HG02759 (cell line): Measurements from ENCODE around the gene F10.

Experiments used
- ATAC-seq: cut with Tn5 transposase; IDR thresholded peaks from one replicate; pipeline ENCODE4 v1.9.1; 2021; ENCODE audit warnings: mild to moderate bottlenecking, moderate library complexity; ENCODE audit not compliant: unreplicated experiment

F10 gene

DNA sequence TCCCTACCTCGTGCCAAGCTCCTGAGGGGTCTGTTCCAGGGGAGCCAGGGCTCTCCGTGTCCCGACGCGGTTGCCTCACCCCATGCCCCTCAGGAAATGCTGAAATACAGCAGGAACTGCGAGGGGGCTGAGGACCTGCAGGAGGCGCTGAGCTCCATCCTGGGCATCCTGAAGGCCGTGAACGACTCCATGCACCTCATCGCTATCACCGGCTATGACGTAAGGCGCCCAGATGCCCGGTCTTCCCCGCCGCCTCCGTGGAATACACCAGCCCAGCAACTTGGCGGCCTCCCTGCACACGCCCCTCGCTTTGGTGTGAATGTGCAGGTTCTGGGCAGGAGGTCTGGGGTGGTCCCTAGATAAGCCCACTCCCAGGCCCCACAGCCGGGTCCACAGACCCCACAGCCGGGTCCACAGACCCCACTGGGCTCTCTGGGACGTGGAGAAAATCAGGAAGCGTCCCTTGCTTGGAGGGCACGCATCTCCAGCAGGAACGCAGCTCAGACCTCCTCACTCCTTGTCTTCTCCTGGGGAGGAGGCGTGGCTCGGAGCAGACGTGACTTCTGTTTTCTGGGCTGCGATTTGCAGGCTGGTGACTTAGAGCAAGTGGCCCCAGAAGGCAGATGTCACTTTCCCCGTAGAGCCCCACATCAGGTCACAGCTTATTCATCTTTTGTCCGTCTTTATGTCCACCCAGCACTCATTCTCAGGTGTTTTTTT, 36.4 kb upstream of the F10 start:
- no peak for ATAC-seq

- ATAC-seq = no peak
These were observed 35.3 kb upstream of the F10 start for GRCh38 chr13:113086991-113087922.

DNA sequence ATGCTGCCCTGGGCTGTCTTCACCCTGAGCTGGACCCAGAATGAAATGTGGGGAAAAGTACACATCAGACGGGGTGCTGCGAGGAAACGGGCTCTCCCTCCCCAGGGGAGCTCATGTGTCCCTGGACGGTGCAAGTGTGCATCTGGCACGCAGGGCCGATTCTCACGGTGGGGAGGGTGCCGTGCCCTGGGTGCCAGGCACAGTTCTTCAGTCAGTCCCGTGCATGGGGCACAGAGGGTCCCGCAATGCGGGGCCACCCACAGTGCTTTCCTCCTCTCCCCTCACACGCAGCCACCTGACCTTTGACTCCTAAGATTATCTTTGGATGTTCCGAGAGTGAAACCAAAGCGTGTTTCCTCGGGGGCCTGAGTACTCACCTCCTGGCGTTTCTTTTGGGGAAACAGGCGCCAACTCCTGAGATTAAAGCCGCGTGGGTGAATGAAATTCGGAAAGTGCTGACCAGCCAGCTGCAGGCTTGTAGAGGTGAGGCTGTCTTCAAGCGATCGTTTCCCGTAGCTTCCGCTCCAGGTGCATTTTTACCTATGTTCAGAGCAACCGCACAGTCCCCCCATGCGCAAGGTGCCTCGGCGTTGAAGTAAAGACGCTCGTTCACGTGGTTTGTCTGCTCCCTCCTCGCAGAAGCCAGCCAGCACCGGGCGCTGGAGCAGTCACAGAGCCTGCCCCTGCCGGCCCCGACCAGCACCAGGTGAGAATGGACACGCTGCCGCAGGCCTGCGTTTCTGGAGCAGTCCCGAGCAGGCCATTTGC, 34.5 kb upstream of the F10 start:
- no peak for ATAC-seq

GRCh38 chr13:113088691-113089020, 33.9 kb upstream of the F10 start:
- ATAC-seq = no peak

DNA sequence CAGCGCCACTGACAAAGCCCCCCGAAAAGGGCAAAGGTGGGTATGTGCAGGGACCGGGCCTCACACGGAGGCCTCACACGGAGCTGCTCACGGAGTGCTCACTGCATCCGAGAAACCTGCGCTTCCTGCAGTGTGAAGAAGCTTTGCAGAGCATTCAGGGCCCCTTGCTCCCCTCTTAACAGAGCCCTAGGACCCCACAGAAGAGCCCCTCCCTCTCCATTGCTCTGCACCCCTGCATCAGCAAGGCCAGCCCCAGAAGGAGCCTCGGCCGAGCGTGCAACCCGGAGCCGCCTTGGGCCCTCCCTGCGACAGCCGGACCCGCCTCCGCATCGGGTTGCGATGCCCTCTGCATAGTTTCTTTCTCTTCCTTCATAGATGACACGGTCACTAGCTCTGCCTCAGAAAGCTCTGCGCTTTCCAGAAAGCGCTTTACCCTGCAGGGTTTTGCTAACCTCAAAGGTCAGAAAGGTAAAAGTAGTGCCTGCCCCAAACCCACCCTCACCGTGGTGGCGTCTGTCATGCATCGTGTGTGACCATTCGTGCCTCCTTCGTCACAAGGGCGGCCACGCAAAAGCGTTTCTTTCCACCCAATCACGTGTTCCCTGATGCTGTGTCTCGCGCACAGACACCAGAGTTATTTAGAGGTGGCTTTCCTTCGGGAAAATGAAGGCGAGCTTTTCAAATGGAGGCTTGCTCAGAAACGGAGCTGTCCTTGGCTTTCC, 32.7 kb upstream of the F10 start:
- no peak for ATAC-seq

DNA sequence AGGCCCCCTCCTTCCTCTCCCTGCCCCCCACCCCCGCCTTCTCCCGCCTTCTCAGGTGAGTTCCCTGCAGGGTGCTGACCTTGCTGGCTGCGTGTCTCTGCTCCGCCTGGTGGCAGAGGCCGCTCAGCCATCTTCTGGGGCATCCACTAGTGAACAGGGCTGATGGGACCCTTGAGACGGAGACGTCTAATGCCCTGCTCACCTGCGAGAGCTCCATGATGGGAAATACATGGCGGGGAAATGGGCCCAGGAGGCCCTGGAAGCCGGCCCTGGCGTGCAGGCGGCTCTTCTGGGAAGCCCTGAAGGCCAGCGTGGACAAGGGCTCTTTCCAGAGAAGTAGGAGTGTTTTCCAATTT, 32.2 kb upstream of the F10 start:
- ATAC-seq = no peak

DNA sequence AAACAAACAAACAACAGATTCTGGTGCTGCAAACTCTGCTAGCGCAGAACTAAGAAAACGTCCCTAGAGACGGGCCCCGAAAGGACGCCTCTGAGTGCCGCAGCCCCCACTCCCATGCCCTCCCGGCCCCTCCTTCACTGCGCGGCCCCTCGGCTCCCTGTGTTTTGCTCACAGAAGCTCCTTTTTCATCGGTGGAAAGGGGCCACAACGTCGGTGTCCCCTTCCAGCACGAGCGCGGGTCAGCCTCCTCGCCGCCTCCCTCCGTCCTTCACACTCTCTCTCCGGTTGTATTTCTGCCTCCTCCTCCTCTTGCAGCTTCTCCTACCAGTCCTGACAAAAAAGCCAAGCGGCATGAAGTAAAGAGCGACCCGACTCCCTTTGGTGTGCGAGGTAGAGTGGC, 31.8 kb upstream of the F10 start:
- ATAC-seq = no peak

- ATAC-seq = no peak
These were observed 31.3 kb upstream of the F10 start for GRCh38 chr13:113091211-113091771.

GRCh38 chr13:113091891-113092775, 30.5 kb upstream of the F10 start:
- no peak for ATAC-seq

- ATAC-seq = no peak
These were observed 29.6 kb upstream of the F10 start for GRCh38 chr13:113092776-113093579.

DNA sequence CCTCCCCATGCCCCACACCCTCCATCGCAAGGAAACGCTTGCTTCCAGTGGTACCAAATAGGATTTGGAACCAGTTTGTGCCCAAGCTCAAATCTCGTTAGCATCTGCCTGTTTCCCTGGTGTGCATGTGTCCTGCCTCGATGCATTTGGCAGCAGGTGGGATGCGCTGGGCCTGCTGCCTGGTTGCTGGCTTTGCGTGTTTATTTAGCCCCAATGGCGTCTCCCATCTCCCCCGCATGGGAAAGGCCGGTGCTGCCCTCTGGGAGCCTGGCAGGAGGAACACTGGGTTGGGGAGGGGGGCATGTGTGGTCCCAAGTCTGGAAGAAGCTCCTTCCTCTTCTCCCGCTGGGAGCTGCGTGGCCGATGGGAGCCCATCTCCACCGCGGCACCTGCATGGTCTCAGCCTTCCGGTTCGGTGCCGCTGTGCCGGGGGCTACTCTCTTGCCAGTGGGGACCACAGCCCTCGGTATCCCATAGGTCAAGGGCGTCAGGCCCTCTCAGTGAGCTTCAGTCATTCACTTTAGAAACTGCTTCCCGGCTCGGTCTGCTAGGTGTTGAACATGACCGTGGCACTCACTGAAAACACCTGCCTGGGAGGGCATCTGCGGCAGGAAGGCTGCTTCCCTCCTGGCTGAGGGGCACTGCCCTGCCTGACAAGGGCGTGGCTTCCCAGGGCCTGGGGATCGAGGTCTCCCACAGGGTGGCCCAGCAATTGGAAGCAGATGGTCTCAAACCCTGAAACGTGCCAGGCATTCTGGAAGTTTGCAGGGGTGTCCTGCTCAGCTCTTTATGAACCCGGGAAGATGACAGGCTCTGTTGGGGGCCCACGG, 28.8 kb upstream of the F10 start:
- no peak for ATAC-seq

DNA sequence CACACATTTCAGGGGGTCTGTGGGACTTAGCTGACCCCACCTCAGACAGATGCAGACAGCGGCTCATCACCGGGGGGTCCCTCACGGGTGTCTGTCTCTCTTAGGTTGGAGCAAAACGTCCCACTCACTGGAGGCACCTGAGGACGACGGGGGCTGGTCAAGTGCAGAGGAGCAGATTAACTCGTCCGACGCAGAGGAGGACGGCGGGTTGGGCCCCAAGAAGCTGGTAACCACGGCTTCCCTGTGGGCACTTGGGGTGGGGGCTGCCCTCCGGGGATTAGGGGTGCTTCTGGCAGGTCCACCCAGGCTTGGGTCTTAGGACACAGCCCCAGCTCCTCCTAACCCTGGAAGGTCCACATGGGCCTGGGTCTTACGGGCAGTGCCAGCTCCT, 28.2 kb upstream of the F10 start:
- no peak for ATAC-seq

DNA sequence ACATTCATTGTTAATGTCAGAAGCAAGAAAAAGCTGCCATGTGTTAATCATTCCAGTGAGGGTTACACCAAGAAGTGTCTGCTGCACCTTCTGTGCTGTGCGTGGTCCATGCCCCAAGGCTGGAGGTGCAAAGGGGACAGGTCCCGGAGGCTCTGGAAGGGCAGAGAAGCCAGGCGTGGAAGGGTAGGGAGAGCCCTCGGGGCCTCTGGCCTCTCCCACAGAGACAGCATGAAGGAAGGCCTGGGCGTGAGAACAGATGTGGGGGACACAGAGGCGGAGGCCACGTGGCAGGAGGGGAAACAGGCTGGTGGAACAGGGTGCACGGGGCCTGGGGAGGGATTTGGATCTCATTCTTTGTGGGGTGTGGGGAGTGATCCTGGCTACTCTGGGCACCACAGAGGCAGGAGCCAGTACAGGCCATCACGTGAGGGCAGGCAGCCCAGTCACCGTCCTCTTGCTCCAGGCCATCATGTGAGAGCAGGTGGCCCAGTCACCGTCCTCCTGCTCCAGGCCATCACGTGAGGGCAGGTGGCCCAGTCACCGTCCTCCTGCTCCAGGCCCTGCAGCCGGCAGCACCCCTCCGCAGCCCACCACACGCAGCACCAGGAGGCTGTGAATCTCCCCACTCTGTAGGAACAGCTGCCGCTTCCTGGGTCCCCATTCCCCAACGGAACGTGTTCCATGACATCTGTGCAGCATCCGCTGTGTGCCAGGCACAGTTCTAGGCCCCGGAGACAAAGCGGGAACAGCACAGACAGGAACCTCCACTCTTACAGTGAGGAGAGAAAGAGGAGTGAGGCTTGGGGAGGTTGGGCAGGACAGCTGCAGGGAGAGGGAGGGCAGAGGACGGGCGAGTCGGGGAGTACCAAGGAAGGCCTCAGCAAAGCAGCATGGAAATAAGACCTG, 27.2 kb upstream of the F10 start:
- no peak for ATAC-seq

DNA sequence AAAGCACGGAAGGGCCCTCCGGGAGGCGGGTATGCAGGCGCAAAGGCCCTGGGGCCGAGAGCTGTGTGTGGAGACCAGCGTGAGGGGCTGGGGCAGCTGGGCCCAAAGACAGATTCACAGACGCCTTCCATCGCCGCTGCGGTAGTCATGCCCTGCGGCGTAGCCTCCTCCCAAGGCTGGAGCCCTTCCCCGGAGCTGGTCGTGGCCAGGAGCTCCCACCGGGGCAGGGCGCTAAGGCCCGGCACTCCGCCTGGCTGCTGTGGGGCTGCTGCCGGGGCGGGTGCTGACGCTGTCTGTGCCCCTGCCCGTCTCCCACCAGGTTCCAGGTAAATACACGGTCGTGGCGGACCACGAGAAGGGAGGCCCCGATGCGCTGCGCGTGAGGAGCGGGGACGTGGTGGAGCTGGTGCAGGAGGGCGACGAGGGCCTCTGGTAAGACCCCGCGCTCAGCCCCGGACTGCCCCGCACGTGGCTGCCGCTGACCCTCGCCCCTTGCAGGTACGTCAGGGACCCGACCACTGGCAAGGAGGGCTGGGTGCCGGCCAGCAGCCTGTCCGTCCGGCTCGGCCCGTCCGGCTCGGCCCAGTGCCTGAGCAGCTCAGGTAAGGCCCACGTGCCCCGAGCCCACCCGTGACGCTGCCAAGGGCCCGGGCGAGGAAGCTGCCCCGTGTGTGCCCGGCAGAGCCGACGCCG, 26.4 kb upstream of the F10 start:
- ATAC-seq = no peak

DNA sequence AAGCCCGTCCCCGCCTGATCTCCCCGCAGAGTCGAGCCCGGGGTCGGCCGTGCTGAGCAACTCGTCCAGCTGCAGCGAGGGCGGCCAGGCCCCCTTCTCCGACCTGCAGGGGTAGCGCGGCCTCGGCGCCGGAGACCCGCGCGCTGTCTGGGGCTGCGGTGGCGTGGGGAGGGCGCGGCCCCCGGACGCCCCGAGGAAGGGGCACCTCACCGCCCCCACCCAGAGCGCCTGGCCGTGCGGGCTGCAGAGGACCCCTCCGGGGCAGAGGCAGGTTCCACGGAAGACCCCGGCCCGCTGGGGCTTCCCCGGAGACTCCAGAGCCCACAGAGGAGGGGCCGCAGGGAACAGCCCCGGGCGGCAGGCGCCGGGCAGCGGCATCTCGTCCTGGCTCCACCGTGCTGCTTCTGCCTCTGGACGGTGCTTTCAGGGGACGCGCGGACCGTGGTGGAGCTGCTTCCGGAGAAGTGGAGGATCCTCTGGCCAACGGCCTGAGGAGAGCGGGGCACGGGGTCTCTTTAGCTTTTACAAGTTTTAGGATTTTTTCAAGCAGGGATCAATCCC, 25.8 kb upstream of the F10 start:
- no peak for ATAC-seq

DNA sequence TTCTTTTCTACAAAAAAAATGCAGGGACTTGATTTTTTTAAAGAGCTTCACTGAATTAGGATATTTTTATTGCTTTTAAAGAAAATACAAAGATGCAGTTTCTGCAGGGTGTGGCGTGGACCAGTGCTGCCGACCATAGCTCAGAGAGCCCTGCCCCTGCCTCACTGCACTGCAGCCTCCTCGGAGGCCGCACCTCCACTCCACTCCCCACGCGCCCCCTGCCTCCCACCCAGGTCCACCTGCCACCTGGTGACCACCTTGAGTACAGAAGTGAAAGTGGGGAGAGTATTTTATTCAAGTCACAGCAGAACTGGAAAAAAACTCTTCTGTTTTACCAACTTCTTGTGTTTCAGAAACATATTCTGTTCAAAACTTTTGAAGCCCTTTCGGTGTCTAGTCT, 24.9 kb upstream of the F10 start:
- ATAC-seq = no peak
